Type B pancreatic cell (in vitro differentiated cells): ENCODE results near the gene ACSF2. TPM values are rescaled to one million over a fixed set of nuclear protein-coding genes. Genes with fewer than 3 reads are reported as not detected.

Source experiments
- DNase-seq: peaks from one replicate; pipeline ENCODE4 v3.0.0; 2021; ENCODE audit warnings: mixed read lengths; ENCODE audit not compliant: unreplicated experiment; ENCODE audit errors: extremely low spot score
- H3K27ac Mint-ChIP-seq: 2 replicates; pipeline ENCODE4 v1.8.0; 2021; ENCODE audit warnings: mild to moderate bottlenecking, mixed read lengths
- H3K27me3 Mint-ChIP-seq: 2 replicates; pipeline ENCODE4 v1.8.0; 2021; ENCODE audit warnings: mixed read lengths
- H3K36me3 Mint-ChIP-seq: 2 replicates; pipeline ENCODE4 v1.8.0; 2021; ENCODE audit warnings: mixed read lengths
- H3K4me1 Mint-ChIP-seq: one replicate; pipeline ENCODE4 v1.8.0; 2021; ENCODE audit warnings: mixed read lengths; ENCODE audit not compliant: unreplicated experiment
- H3K4me3 Mint-ChIP-seq: 2 replicates; pipeline ENCODE4 v1.8.0; 2021; ENCODE audit warnings: mild to moderate bottlenecking, mixed read lengths
- H3K9me3 Mint-ChIP-seq: 2 replicates; pipeline ENCODE4 v1.8.0; 2021; ENCODE audit warnings: mixed read lengths
- CTCF ChIP-seq: fragments of 200-600 bp; sonication (generic); conservative IDR thresholded peaks from 2 replicates; pipeline ENCODE4 v1.5.0; 2021; ENCODE audit warnings: antibody characterized with exemption, mild to moderate bottlenecking
- total RNA-seq: library from RNA; stranded (reverse); gene quantifications from 2 replicates; pipeline ENCODE4 v1.2.1, GENCODE V29; 2021; ENCODE audit warnings: low replicate concordance

Gene ACSF2
- total RNA-seq, 1 donor from 2014 or later: 57.3 TPM

GRCh38 chr17:50430821-50431618 lies 5.0 kb downstream of the ACSF2 start:
- Mint-ChIP-seq H3K4me1 (peaks cover 34% of the 10 kb centered on the region), H3K36me3 (peaks cover 7% of the 10 kb centered on the region), H3K27me3 (no peaks in the 10 kb centered on the region), H3K4me3 (peak overlapping the region; percentile 66), H3K9me3 (peaks cover 5% of the 10 kb centered on the region), H3K27ac (peak overlapping the region; percentile 87)
- no peak for TF ChIP-seq CTCF
- DNase-seq: no peak

GRCh38 chr17:50432125-50432762 lies 6.2 kb downstream of the ACSF2 start:
- no peak for TF ChIP-seq CTCF
- Mint-ChIP-seq H3K27ac (peak overlapping the region; percentile 87), H3K4me3 (no peak overlapping the region), H3K36me3 (peaks cover 7% of the 10 kb centered on the region), H3K27me3 (no peaks in the 10 kb centered on the region), H3K4me1 (peaks cover 28% of the 10 kb centered on the region), H3K9me3 (peaks cover 5% of the 10 kb centered on the region)
- no peak for DNase-seq

- Mint-ChIP-seq H3K27ac (no peak overlapping the region), H3K36me3 (peaks cover 8% of the 10 kb centered on the region), H3K4me1 (peaks cover 10% of the 10 kb centered on the region), H3K27me3 (no peaks in the 10 kb centered on the region), H3K9me3 (no peaks in the 10 kb centered on the region), H3K4me3 (no peak overlapping the region)
- DNase-seq: no peak
- no peak for TF ChIP-seq CTCF
Measured at GRCh38 chr17:50437409-50437808, 11.4 kb downstream of the ACSF2 start.

- Mint-ChIP-seq H3K36me3 (peaks cover 8% of the 10 kb centered on the region), H3K9me3 (no peaks in the 10 kb centered on the region), H3K4me3 (no peak overlapping the region), H3K27me3 (no peaks in the 10 kb centered on the region), H3K4me1 (peaks cover 22% of the 10 kb centered on the region), H3K27ac (no peak overlapping the region)
- TF ChIP-seq CTCF: no peak
- DNase-seq: no peak
Measured at GRCh38 chr17:50439008-50439407, 13.0 kb downstream of the ACSF2 start.

- no peak for DNase-seq
- Mint-ChIP-seq H3K36me3 (peaks cover 8% of the 10 kb centered on the region), H3K4me1 (peaks cover 33% of the 10 kb centered on the region), H3K27me3 (no peaks in the 10 kb centered on the region), H3K4me3 (peak overlapping the region; percentile 61), H3K27ac (peak overlapping the region; percentile 86), H3K9me3 (no peaks in the 10 kb centered on the region)
- no peak for TF ChIP-seq CTCF
Measured at GRCh38 chr17:50440172-50440837, 14.3 kb downstream of the ACSF2 start.
